Central memory CD4-positive, alpha-beta T cell (primary cell): ENCODE measurements around the gene CELSR1.
A peak's percentile ranks its signal among the peaks of the same experiment; 100 is the strongest.

Experiments used
- DNase-seq: peaks from one replicate; pipeline ENCODE4 v3.0.0; 2022

Gene CELSR1

DNA sequence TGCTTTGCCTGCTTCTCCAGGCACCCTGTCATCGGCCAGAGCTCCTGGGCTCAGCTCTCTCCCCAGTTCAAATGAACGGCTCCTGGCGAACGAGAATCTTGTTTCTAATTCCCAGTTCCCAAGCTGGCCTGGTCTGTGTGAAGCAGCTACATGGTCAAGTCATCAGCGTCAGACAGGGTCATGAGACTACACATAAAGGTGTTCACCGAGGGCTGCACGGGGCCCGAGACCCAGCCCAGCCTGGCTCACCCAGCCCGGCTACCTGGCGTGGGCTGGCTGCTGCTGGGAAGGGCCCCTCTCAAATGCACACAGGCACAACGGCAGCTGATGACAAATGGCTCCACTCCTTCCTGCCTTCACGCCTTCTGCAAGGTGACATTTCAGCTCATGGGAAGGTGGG, 14.6 kb upstream of the CELSR1 start:
- no peak for DNase-seq

DNA sequence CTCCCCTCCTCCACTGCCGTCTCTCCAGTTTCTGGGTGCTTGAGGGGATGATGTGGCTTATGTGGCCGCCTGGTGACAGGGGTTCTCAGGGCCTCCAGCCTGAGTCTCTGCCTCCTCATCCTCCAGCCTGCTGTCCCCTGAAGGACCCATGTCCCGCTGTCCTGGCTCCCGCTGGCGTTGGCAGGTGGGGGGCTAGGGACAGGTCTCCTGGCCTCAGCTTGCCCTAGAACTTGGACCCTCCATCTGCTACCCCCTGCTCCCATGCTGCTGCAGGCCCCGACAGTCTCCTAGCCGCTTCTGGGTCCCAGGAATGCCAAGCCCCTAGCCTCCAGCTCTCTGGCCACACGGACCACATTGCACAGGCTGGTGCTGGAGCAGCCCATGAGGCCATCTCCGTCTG, 13.9 kb upstream of the CELSR1 start:
- DNase-seq: no peak

DNA sequence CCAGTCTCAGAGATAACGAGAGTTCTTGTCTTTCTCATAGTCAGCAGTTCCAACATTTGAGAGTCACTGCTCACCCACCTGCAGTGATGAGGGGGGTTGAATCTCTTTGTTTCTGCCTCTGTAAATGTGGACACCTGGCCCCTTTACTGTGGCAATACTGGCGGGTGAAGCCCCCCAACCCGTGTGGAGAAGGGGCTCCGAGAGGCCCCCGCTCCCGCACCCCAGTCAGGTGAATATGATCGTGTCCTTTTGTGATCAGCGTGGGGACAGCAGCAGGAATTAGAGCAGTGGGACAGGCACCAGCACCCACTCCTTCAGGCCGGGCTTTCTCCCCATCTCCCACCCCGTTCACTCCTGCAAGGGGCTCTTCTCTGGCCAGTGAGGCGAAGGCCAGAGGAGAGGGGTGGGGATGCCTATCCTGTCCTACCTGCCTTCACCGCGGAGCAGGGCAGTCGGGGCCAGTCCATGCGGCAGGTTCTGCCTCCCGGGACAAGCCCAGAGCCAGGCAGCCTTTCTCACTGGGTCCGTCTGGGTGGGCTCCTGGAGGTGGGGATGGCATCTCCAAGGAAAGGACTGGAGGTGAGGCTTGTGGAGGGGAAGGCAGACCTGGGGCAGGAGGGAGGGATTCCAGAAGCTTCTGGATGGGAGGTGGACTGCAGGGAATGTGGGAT, 12.7 kb upstream of the CELSR1 start:
- no peak for DNase-seq

DNA sequence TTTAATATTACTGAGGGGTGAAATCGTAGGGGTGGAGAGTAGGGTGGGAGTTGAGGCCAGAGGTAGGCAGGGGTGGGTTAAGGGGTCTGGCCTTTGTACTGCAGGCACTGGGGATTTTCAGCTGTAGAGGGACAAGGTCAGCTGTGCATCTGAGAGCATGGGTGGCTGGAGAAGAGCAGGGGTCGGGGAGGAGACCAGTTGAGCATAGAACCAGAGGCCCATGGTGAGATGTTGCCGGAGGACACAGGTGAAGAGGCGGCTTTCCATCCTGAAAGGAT, 12.1 kb upstream of the CELSR1 start:
- DNase-seq: no peak

DNA sequence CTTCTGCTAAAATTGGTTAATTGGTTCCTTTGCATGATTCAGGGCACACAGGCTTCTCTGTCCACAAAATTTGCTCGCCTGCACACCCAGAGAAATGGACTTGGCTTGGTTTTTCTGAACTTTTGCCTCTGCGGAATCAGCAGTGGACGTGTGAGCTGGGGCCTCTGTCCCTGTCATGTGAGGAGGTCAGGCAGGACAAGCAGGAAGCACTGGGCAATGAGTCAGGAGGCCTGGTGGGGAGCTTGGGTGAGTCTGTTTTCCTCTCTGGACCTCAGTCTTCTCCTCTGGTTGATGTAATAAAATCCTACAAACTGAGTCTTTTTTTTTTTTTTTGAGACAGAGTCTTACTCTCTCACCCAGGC, 10.4 kb upstream of the CELSR1 start:
- DNase-seq: no peak

DNA sequence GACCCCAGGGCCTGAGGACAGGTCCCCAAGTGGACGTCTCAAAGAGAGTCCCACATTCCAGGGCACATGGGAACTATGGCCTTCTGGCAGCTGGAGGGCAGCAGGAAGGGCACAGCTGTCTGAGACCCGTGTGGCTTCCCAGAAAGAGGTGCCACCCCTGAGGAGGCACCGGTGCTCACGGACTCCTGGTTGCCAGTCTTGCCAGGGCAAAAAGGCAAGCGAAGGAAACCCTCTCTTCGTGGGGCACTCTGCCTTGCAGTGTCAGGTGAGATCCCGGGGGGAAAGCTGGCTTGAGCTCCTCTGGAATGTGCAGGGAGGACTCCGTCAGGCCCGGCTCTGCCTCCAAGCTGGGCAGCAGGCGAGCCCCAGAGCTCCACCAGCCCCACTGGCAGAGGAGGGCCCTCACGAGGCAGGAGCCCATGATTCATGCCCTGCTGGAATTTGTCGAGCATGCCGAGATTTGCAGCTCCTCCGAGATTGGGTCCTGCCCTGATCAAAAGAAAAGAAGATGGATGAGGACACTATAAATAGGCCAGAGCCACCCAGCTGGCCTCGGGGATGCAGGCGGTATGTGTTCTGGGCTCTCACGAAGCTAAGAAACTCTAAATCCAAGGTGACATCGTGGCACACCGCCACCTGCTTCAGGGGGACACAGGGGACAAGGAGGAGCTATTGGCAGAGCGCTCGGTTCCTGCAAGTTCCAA, 9.9 kb upstream of the CELSR1 start:
- DNase-seq: no peak

DNA sequence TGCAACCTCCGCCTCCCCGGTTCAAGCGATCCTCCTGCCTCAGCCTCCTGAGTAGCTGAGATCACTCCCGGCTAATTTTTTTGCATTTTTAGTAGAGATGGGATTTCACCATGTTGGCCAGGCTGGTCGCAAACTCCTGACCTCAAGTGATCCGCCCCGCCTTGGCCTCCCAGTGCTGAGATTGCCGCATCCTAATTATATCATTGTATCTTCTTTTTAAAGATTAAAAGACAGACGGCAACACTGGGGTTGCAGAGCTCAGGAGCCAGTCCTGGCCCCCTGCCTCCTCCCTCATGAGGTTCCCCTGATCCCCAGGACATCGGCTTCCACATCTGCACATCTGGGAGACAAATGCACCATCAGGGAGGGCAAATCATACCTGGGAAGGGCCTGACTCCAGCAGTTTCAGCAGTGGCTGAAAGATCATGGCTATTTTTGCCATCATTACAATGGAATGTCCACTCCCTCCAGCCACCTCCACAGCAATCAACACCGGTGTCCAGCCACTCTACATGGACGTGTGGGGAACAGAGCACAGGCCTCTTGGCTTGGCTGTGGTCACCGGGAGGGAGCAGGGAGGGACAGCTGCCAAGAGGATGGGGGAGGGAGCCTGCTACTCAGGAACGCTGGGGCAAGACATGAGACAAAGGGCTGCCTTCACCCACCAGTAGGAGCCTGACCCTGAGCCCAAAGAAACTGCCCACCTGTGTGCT, 9.2 kb upstream of the CELSR1 start:
- DNase-seq: no peak

DNA sequence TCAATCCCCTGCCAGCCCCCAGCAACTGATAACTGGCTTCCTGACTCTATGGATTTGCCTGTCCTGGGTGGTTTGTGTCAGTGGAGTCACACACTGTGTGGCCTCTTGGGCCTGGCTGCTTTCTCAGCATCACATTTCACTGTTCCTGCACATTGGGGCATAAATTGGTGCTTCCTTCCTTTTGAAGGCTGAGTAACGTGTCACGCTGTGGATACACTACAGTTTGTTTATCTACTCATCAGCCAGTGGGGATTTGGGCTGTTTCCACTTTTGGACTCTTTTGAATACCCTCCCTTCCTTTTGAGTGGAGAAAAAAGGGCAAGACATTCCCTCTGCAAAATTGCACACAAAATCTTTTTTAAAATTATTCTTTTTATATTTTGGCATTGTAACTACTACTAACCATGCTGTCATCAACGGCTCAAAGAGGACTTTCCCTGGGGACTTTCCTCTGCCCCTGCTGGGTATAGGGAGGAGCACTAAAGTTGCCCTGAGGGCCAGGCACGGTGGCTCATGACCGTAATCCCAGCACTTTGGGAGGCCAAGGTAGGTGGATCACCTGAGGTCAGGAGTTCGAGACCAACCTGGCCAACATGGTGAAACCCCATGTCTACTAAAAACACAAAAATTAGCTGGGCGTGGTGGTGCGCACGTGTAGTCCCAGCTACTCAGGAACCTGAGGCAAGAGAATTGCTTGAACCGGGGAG, 7.8 kb upstream of the CELSR1 start:
- DNase-seq: no peak

DNA sequence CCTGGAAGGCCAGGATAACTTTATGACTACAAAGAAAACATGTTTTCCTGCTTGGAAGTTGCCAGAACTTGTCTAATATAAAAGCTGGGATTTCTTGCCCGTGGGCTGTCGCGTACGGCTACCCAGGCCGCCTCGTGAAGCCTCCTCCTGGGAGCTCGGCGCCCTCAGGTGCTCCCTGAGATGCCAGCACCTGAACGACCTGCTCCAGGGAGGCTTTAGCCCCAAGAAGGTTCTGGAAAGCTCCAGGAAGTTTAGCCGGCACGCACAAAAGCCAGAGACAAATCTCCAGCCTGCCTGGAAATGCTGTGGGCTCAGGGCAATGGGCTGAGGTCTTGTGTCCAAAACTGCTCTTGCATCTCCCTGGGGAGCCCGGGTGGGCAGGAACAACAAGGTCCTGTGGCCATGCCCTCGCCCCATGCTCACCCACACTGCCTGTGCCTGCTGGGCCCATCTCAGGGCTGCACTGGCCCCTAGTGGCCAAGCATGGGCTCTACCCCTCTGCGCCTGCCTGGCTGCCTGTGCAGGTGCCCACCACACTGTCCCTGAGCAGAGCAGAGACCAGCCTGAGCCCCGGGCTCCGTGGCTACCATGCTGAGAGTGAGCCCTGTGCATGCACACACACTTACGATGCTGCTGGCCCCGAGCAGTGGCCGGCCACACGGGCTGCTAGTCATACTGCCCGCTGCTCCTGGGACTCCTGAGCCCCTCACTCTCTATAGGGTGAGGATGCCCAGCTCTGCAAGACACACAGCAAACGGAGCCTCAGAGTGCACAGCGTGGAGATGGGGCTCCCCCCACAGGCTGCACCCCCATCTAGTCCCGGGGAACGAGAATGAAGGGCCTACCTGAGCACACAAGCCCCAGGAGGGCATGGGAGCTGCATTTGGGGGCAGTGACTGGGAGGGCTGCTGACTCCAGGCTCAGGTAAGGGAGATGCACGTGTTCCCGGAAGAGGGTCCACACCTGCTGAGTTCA, 4.9 kb upstream of the CELSR1 start:
- peak; percentile 66 for DNase-seq

DNA sequence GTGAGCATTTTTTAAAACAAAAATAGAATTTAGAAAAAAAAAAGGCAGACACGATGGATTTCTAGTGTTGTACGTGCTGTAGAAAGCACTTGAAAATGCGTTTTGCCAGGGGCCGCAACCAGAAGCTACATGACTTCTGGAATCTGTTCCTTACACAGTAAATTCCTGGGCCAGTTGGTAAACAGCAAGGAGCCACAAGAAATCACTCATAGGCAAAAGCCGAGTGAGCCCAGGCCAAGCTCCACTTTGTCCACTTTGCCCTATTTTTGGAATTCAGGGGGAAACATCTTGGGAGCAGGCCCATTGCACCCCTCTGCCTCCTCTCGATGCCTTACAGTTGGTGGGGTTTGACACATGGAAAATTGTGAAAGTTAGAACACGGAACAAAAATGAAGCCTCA, 4.1 kb upstream of the CELSR1 start:
- DNase-seq: no peak

DNA sequence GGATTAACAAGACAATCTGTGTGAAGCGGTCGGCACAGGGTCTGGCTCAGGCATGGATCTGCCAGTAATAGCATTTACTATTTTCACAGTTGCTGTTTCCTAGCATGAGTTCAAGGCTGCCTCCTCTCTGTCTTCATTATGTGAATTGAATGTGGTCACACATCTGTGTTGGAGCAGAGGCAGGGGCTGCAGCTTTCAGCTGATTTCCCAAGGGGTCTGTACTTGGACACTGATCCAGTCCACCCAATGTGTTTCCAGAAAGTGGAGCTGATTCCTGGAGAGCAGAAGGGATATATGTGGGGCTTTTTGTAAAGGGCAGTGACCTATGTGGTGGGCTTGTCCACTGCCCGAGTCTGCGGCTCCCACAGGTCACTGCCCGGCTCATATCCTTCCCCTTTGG, 3.5 kb upstream of the CELSR1 start:
- no peak for DNase-seq

DNA sequence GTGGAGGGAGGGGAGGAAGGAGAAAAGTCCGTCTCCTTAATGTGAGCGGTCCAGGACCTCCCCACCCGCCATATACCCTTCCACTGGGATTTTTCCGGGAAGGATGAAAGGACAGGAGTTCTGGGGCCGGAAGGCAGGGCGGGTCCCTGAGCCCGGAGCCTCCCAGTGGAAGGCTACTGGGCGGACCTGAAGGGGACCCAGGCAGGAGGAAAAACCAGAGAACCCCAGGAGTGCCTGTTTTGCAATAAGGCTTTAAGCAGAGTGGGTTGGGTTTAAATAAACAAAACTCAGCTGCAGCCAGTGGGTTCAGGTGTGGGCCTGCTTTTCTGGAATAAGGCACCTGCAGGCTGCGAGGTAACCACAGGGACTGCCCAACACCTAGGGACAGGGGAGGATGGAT, 1.7 kb upstream of the CELSR1 start:
- no peak for DNase-seq

DNA sequence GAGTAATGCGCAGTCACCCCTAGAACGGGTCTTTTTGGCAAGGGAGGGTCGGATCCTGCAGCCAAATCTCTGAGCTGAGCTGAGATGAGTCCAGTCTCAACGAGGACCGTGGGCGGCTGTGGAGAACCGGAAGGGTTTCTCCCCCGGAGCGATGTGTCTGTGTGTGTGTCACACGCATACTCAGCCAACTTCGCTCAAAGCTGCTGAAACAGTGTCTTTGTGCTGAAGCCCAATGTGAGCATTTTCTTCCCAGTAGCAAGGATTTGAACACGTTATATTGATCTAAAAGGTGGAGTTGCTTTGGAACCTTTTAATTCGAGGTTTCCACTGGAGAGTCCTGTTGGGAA, 1.4 kb upstream of the CELSR1 start:
- no peak for DNase-seq

DNA sequence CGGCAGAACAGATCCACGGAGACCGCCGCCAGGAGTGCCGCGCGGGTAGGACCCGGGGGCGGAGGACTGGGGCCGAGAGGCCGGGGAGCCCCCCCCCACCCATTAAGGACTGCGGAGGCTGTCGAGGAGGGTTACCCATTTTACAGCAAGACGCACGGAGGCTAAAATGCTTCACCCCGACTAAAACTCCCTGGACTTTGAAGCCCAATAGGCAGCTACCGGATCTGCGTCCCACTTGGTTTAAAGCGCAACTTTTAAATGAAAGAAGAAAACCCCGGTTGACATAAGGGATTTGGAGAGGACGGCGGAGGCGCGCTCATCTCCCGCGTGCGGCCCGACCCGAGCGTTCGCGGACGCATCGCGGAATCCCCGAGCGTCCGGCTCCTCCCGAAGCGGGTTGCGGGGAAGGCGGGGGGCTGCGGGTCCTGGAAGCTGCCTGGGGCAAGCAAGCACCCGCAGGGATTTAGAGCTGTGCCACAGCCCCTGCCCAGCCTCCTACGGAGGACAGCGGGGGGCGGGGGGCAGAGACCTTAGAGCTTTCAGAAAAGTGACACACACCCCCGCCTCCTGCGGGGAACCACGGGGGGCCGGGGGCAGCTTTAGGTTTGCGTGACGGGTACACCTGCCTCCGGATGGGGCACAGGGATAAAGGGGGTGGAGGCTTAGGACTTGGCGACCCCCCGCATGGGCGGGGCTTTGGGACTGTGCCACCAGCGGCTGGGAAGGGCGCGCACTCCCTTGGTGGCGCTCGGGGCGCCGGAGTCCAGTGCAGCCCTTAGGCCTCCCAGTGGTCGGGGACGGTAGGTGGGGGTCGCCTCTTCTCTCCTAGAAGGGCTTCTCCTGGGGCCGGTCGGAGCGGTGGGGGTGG, 760 bp upstream of the CELSR1 start:
- no peak for DNase-seq

DNA sequence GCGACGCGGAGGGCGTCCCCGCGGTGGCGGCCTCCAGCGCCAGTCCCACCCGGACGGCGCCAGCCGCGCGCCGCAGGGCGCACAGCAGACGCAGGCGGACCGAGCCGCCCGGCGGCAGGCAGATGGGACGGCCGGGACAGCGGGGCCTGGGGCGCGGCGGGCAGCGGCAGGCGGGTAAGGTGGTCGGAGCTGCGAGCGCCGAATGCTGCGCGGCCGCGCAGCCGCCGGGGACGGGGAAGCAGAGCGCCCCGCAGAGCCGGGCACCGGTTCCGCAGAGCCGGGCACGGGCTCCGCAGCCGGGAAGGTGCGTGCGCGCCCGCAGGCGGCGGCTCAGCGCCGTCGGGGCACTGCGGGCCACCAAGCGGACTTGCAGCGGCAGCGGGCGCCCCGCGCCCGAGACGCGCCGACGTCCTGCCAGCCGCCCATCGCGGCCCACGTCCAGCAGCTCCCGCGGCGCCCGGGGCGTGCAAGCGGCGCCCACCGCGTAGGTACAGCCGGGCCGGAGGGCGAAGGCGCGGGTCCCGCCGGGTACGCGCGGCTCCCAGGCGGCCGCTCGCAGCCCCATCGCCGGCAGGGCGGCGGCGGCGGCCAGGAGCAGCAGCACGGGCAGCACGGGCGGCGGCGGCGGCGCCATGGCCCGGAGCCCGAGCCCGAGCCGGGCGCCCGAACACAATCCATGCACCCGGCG, 739 bp downstream of the CELSR1 start:
- no peak for DNase-seq

DNA sequence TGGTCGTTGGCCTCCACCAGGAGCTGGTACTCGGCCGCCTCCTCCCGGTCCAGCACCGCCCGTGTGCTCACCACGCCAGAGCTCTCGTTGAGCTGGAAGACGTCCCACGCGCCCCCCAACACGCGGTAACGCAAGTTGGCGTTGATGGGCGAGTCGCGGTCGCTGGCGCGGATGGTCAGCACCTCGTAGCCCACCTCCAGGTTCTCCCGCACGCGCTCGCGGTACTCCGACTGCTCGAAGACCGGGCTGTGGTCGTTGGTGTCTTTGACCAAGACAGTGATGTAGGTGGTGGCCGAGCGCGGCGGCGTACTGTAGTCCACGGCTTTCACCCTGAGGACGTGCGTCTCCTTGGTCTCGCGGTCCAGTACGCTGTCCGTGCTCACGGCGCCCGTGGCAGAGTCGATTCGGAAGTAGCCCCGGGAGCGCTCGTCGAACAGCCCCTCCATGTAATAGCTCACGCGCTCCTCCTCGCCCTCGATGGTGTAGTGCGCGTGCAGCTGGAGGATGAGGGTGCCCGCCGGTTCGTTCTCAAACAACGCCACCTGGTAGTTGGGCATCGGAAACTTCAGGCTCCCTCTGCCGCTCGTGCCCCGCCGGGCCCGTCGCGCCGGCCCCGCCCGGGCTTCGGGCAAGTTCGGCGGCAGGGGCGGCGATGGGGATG, 1.4 kb downstream of the CELSR1 start:
- DNase-seq: no peak

DNA sequence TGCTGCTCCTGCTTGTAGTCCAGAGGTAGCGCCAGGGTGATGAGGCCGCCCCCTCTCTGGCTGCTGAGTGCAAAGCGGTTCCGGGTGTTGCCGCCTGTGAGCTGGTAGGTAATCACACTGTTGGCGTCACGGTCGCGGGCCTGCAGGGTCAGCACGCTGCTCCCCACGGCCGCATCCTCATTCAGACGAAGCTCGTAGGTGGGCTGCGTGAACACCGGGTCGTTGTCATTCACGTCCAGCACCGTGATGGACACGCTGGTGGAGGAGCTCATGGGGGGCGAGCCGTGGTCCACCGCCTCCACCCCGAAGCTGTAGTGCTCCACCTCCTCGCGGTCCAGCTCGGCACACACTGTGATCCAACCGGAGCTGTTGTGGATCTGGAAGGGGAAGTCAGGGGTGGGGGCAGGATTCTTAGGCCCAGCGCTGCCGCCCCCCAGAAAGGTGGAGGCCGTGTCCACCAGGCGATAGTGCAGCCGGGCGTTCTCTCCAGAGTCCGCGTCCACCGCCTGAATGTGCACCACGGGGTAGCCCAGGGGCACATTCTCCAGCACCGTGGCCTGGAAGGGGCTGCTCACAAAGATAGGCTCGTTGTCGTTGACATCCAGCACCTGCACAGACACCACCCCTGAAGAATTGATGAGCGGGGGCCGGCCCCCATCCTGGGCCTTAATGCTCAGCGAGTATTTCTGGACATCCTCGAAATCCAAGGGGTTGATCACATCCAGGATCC, 2.4 kb downstream of the CELSR1 start:
- DNase-seq: no peak

DNA sequence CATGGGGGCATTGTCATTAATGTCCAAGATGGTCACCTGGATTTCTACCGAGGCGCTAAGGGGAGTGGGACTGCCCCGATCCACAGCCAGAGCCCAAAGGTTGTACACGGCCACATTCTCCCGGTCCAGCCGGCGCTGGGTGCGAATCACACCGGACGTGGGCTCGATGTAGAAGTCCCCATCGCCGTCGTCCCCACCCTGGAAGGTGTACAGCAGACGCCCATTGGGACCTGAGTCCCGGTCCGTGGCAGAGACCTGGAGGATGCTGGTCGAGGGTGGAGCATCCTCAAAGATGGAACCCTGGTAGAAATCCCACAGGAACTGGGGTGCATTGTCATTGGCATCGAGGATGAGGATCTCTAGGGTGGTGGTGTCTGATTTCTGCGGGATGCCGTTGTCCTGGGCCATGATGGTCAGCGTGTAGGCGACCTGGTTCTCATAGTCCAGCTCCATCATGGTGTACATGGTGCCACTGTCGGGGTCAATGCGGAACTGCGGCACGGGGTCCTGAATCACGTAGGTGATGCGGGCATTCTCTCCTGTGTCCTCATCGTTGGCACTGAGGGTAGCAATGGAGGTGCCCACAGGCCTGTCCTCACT, 3.1 kb downstream of the CELSR1 start:
- no peak for DNase-seq

DNA sequence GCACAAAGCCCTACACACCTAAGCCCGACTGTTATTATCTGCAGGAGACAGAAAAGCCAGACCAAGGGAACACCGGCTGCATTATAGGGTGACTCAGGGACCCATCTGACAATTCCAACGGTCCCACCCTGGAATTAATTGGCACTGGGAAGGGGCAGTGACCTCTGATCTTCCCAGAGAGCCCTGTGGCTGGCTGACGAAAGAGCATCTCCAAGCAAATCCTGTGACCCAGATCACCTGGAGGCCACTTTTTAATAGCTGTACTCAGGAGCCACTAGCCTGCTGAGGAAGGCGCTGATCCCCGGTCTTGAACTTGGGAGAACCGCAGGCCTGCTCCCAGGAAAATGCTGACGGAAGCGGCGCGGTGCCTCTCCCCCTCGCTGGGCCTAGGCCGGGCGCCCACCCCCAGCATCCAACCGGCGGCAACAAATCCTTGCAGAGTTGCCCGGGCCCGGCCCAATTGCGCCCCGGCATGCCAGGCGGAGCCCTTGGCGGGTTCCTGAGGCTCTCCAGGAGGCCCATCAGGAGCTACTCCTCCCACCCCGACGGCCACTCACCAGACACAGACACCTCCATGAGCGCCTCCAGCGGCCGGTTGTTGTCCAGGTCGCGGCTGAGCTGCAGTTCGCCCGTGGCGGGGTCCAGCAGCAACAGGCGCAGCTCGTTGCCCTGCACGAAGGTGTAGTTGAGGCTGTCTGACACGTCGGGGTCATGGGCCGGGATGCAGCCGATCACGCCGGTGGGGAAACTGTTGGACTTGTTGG, 4.2 kb downstream of the CELSR1 start:
- no peak for DNase-seq
